MM.1S (cell line): Measurements from ENCODE around the gene WNT2B.

Experiments used
- DNase-seq: peaks from one replicate; pipeline ENCODE4 v3.0.0-alpha.2; 2015
- H2AFZ ChIP-seq: fragments of 300-600 bp; sonication (generic); 2 replicates; pipeline ENCODE4 v1.6.0; 2016; ENCODE audit warnings: antibody characterized with exemption, low read length
- H3F3A ChIP-seq: fragments of 300-600 bp; sonication (generic); 2 replicates; pipeline ENCODE4 v1.6.1; 2016; ENCODE audit warnings: mild to moderate bottlenecking, antibody characterized with exemption, low read length, moderate library complexity, mixed read lengths; ENCODE audit not compliant: insufficient read depth
- H3K27ac ChIP-seq: fragments of 300-600 bp; sonication (generic); 2 replicates; pipeline ENCODE4 v1.5.1; 2016; ENCODE audit warnings: mild to moderate bottlenecking, low read length
- H3K27me3 ChIP-seq: fragments of 300-600 bp; sonication (generic); replicated peaks from 2 replicates; pipeline ENCODE4 v1.6.0; 2016; ENCODE audit warnings: low read length; ENCODE audit not compliant: insufficient read depth
- H3K36me3 ChIP-seq: fragments of 300-600 bp; sonication (generic); replicated peaks from 2 replicates; pipeline ENCODE4 v1.6.1; 2016; ENCODE audit warnings: mild to moderate bottlenecking, low read length, mixed read lengths; ENCODE audit not compliant: insufficient read depth
- H3K4me1 ChIP-seq: fragments of 300-600 bp; sonication (generic); 2 replicates; pipeline ENCODE4 v1.6.1; 2016; ENCODE audit warnings: low read length, mixed read lengths
- H3K4me2 ChIP-seq: fragments of 300-600 bp; sonication (generic); 2 replicates; pipeline ENCODE4 v1.6.0; 2016; ENCODE audit warnings: low read depth, low read length
- H3K4me3 ChIP-seq: fragments of 300-600 bp; sonication (generic); 2 replicates; pipeline ENCODE4 v1.5.1; 2016; ENCODE audit warnings: low read length, mixed read lengths
- H3K79me2 ChIP-seq: fragments of 300-600 bp; sonication (generic); 2 replicates; pipeline ENCODE4 v1.6.1; 2016; ENCODE audit warnings: mixed run types, low read length, mixed read lengths
- H3K9ac ChIP-seq: fragments of 300-600 bp; sonication (generic); 2 replicates; pipeline ENCODE4 v1.6.1; 2016; ENCODE audit warnings: low read length, mixed read lengths
- H3K9me2 ChIP-seq: fragments of 300-600 bp; sonication (generic); replicated peaks from 2 replicates; pipeline ENCODE4 v1.6.1; 2016; ENCODE audit warnings: mild to moderate bottlenecking, low read length, mixed read lengths; ENCODE audit not compliant: insufficient read depth
- H3K9me3 ChIP-seq: fragments of 300-600 bp; sonication (generic); replicated peaks from 2 replicates; pipeline ENCODE4 v1.6.1; 2016; ENCODE audit warnings: mild to moderate bottlenecking, low read length, mixed read lengths; ENCODE audit not compliant: insufficient read depth
- H4K20me1 ChIP-seq: fragments of 300-600 bp; sonication (generic); 2 replicates; pipeline ENCODE4 v1.6.1; 2016; ENCODE audit warnings: mild to moderate bottlenecking, low read length, moderate library complexity, mixed read lengths; ENCODE audit not compliant: insufficient read depth
- EZH2 ChIP-seq: fragments of 300-600 bp; sonication (generic); optimal IDR thresholded peaks from 2 replicates; pipeline ENCODE3; 2017; ENCODE audit warnings: low read depth, mild to moderate bottlenecking, antibody characterized with exemption, low read length, mixed read lengths
- EZH2phosphoT487 ChIP-seq: fragments of 300-600 bp; sonication (generic); IDR thresholded peaks from 2 replicates; pipeline ENCODE4 v1.6.1; 2018; ENCODE audit warnings: antibody characterized with exemption, low read length
- TF ChIP-seq, protein P1 (sequence below): fragments of 300-600 bp; sonication (generic); IDR thresholded peaks from 2 replicates; pipeline ENCODE4 v1.5.1; 2016; ENCODE audit warnings: antibody characterized with exemption, low read length, mixed read lengths

Gene WNT2B

DNA sequence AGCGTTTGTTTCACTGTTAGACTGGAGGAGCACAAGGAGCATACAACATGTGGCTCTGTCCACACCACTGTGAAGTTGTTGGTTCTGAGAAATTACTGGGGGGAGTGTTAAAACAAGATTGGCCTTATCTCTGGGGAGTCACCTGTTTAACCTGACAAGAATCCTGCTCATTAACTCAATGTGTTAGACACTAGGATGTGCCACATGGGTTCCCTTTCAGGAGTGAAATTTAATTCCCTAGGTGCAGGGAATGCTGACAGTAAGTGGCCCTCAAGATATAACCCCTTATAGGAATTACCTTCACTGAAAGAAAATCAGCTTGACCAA lies 45.8 kb upstream of the WNT2B start:
- Histone ChIP-seq H3K27me3 (no peaks in the 10 kb centered on the region), H3F3A (peaks cover 7% of the 10 kb centered on the region; the same call in 1 of the 2 replicates), H3K4me1 (0 out of 2 replicates have a peak, but pooled peaks cover 12% of the 10 kb centered on the region), H3K4me3 (no peak overlapping the region), H3K9me3 (no peaks in the 10 kb centered on the region), H3K9ac (no peak overlapping the region), H4K20me1 (no peaks in the 10 kb centered on the region), H3K9me2 (no peaks in the 10 kb centered on the region), H2AFZ (no peak overlapping the region), H3K36me3 (no peaks in the 10 kb centered on the region), H3K79me2 (no peaks in the 10 kb centered on the region), H3K27ac (no peak overlapping the region), H3K4me2 (no peak overlapping the region)
- TF ChIP-seq, protein P1, sequence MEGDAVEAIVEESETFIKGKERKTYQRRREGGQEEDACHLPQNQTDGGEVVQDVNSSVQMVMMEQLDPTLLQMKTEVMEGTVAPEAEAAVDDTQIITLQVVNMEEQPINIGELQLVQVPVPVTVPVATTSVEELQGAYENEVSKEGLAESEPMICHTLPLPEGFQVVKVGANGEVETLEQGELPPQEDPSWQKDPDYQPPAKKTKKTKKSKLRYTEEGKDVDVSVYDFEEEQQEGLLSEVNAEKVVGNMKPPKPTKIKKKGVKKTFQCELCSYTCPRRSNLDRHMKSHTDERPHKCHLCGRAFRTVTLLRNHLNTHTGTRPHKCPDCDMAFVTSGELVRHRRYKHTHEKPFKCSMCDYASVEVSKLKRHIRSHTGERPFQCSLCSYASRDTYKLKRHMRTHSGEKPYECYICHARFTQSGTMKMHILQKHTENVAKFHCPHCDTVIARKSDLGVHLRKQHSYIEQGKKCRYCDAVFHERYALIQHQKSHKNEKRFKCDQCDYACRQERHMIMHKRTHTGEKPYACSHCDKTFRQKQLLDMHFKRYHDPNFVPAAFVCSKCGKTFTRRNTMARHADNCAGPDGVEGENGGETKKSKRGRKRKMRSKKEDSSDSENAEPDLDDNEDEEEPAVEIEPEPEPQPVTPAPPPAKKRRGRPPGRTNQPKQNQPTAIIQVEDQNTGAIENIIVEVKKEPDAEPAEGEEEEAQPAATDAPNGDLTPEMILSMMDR: no peak
- TF ChIP-seq EZH2 (no peak), EZH2phosphoT487 (no peak)
- no peak for DNase-seq

DNA sequence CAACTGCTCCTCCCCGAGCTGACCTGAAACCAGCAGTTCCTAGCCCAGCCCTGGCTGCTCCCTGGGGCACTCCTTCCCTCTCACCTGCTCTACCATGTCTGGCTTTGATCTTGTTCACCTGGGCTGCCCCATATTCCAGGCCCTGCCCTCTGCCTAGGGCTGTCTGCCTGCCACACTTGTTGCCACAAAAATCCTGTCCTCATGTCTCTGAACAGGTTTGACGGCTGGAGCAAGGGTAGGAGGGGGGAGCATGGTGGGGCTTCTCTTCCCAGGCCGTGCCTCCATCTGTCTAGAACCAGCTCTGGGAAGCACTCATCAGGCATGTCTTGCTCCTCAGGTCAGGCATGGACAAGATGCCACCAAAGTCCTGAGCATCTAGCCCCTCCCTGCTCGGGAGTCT lies 44.3 kb upstream of the WNT2B start:
- Histone ChIP-seq H3K4me2 (no peak overlapping the region), H3K4me1 (0 out of 2 replicates have a peak, but pooled peaks cover 12% of the 10 kb centered on the region), H2AFZ (no peak overlapping the region), H3K79me2 (no peaks in the 10 kb centered on the region), H3K27me3 (no peaks in the 10 kb centered on the region), H3K27ac (no peak overlapping the region), H3K9me3 (no peaks in the 10 kb centered on the region), H3F3A (peaks cover 7% of the 10 kb centered on the region; the same call in 1 of the 2 replicates), H4K20me1 (no peaks in the 10 kb centered on the region), H3K9me2 (no peaks in the 10 kb centered on the region), H3K36me3 (no peaks in the 10 kb centered on the region), H3K4me3 (no peak overlapping the region), H3K9ac (no peak overlapping the region)
- no peak for TF ChIP-seq EZH2
- no peak for TF ChIP-seq EZH2phosphoT487
- TF ChIP-seq, protein P1: no peak
- DNase-seq: no peak

DNA sequence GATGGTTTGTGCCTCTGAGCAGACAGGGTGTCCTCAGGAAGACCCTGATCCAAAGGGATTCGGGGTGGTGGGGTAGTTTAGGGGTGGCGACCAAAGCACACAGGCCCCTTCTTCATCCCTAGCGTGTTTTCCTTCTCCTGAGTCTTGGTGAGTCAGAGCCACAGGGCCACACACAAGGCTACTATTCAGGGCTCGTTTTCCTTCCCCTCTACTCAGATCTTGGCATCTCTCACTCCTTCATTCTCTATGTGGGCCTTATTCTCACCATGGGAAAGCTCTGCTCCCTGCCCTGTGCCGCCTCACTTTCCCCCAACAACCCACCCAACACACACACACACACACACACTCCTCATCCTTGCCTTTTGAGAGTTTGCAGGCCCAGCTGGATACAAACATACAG lies 43.6 kb upstream of the WNT2B start:
- Histone ChIP-seq H3K27me3 (no peaks in the 10 kb centered on the region), H3K4me2 (no peak overlapping the region), H3K9me3 (no peaks in the 10 kb centered on the region), H3K9me2 (no peaks in the 10 kb centered on the region), H3K4me3 (no peak overlapping the region), H3K4me1 (0 out of 2 replicates have a peak, but pooled peaks cover 12% of the 10 kb centered on the region), H3K79me2 (no peaks in the 10 kb centered on the region), H4K20me1 (no peaks in the 10 kb centered on the region), H3K9ac (no peak overlapping the region), H3K27ac (no peak overlapping the region), H2AFZ (no peak overlapping the region), H3K36me3 (no peaks in the 10 kb centered on the region), H3F3A (peaks cover 7% of the 10 kb centered on the region; the same call in 1 of the 2 replicates)
- TF ChIP-seq EZH2phosphoT487 (no peak), EZH2 (no peak)
- TF ChIP-seq, protein P1: no peak
- DNase-seq: no peak
